HL-60 (cell line): Measurements from ENCODE around the gene P2RX1.

ENCODE experiments used
- DNase-seq, 2 experiments: peaks; one replicate each; pipeline ENCODE4 v3.0.0-alpha.2; 2010 to 2020; ENCODE audit warnings: low read depth in 1 of 2, low spot score in 1 of 2
- H3K27ac ChIP-seq: fragments of 250-450 bp; sonication (Bioruptor Pico); replicated peaks from 2 replicates; pipeline ENCODE4 v1.5.1; 2020; ENCODE audit warnings: mild to moderate bottlenecking, moderate library complexity
- H3K27me3 ChIP-seq: fragments of 250-450 bp; sonication (Bioruptor Pico); 2 replicates; pipeline ENCODE4 v1.5.1; 2021; ENCODE audit warnings: mild to moderate bottlenecking, moderate library complexity; ENCODE audit not compliant: insufficient read depth, poor library complexity, severe bottlenecking
- H3K4me3 ChIP-seq: replicated peaks from 2 replicates; pipeline ENCODE4 v1.5.1; 2011; ENCODE audit warnings: mild to moderate bottlenecking, control low read depth, low read length; ENCODE audit not compliant: insufficient read depth
- CTCF ChIP-seq: IDR thresholded peaks from one replicate; pipeline ENCODE4 v1.5.1; 2011; ENCODE audit warnings: low read length, control low read depth, inconsistent platforms; ENCODE audit not compliant: insufficient read depth
- GABPA ChIP-seq: IDR thresholded peaks from 2 replicates; pipeline ENCODE4 v1.6.1; 2012; ENCODE audit warnings: low read depth
- POLR2AphosphoS5 ChIP-seq: IDR thresholded peaks from 2 replicates; pipeline ENCODE4 v1.6.1; 2012; ENCODE audit warnings: low read depth
- REST ChIP-seq: IDR thresholded peaks from 2 replicates; pipeline ENCODE4 v1.6.1; 2012; ENCODE audit warnings: low read depth; ENCODE audit not compliant: insufficient replicate concordance
- SPI1 ChIP-seq: IDR thresholded peaks from 2 replicates; pipeline ENCODE4 v1.6.1; 2012; ENCODE audit warnings: low read depth, mild to moderate bottlenecking, borderline replicate concordance

P2RX1 gene

GRCh38 chr17:3915581-3915994 lies 677 bp downstream of the P2RX1 start:
- Histone ChIP-seq H3K27ac (peak overlapping the region; percentile 97), H3K4me3 (peak overlapping the region; percentile 75), H3K27me3 (no peaks in the 10 kb centered on the region)
- TF ChIP-seq SPI1: no peak
- no peak for TF ChIP-seq GABPA
- no peak; the same call in 1 of the 2 replicates for TF ChIP-seq POLR2AphosphoS5
- no peak for TF ChIP-seq CTCF
- TF ChIP-seq REST: no peak
- DNase-seq: peak in 1 of 2 experiments; percentile 13

- TF ChIP-seq GABPA (no peak), REST (no peak), CTCF (no peak), SPI1 (no peak), POLR2AphosphoS5 (no peak)
- Histone ChIP-seq H3K4me3 (peak overlapping the region; percentile 75), H3K27ac (peak overlapping the region; percentile 97), H3K27me3 (no peaks in the 10 kb centered on the region)
- peak in 1 of 2 experiments; percentile 48 for DNase-seq
Measured at GRCh38 chr17:3914312-3914670, 2.0 kb downstream of the P2RX1 start.

GRCh38 chr17:3913531-3914311 lies 2.5 kb downstream of the P2RX1 start:
- peak overlapping the region; percentile 75 for H3K4me3 ChIP-seq
- H3K27me3 ChIP-seq: no peaks in the 10 kb centered on the region
- TF ChIP-seq REST: no peak
- peak; percentile 63 for TF ChIP-seq CTCF
- peak in 1 of 2 experiments; percentile 80 for DNase-seq
- peak overlapping the region; percentile 97 for H3K27ac ChIP-seq
